GM19468 (cell line): Measurements from ENCODE around the gene TAF13.

Source experiments
- ATAC-seq: cut with Tn5 transposase; IDR thresholded peaks from one replicate; pipeline ENCODE4 v1.9.1; 2021; ENCODE audit warnings: mild to moderate bottlenecking, moderate library complexity, moderate number of reproducible peaks; ENCODE audit not compliant: unreplicated experiment; ENCODE audit errors: extremely low read depth

Gene TAF13

GRCh38 chr1:109075531-109076490, at the start of gene TAF13:
TSS of gene TAF13 (minus strand) at chr1:109076003. CDS start at chr1:109075947, 56 bp downstream.
- peak; percentile 93 for ATAC-seq

DNA sequence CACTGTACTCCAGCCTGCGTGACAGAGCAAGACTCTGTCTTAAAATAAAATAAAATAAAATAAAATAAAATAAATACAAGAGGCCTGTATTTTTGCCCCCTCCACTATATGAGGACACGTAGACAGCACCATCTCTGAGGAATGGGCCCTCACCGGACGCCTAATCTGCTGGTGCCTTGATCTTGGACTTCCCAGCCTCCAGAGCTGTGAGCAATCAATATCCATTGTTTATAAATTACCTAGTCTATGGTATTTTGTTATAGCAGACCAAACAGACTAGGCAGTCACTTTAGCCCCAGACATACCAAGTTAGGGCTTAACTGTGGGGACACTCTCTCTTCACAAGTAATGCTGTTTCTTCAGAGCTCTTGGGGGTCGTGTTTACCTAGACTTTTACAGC, 44.6 kb upstream of the TAF13 start:
- no peak for ATAC-seq

- no peak for ATAC-seq
Observed at GRCh38 chr1:109118089-109118488, 42.3 kb upstream of the TAF13 start.

DNA sequence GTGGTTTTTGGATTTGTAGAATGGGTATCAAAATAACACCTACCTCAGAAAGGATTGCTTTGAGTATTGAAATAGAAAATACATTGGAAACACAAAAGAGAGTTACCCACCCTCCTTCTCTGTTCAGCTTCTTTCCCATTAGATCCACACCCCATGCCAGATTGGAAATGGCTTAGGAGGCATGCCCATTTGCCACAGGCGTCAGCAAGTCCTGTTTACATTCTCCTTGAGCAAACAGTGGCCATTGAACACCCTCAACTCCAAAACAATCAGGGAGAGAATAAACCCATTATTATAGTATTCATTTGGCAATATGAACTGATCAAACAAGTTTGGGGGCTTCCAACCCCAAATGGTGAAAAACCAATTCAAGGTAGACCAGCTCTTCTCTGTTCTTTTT, 40.5 kb upstream of the TAF13 start:
- ATAC-seq, result no peak

GRCh38 chr1:109115685-109116084, 39.9 kb upstream of the TAF13 start:
- ATAC-seq, result no peak

GRCh38 chr1:109114342-109114674, 38.5 kb upstream of the TAF13 start:
- ATAC-seq, result no peak

DNA sequence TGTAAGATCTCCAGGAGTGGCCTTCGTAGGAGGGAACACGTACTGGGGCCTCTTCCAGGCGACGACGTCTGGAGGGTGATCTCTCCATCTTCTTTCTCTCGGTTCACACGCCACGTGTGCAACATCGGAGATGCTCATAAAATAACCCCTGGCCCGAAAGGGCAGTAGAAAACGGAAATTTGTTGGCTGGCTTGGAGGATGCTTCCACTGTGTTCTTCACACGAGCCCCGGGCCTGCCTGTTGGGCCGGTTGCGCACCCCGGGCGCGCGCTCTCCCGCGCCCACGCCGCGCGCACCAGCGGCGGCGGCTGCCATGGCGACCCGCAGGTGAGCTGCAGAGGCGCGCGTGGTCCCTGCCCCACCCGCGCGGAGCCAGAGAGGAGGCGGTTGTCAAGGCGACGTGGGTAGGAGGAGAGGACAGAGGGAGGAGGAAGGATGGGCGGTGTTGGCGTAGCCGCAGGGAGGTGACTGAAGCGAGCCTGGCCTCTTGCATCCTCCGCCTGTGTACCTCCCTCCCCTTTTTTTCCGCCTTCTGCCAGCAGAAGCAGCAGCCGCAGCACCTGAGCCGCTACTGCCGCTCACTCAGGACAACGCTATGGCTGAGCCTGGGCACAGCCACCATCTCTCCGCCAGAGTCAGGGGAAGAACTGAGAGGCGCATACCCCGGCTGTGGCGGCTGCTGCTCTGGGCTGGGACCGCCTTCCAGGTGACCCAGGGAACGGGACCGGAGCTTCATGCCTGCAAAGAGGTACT, 38.0 kb upstream of the TAF13 start, which contains the start of gene ELAPOR1:
ELAPOR1 (plus strand) TSS at position 526 of the 752 bp plus-strand sequence; CDS start at position 595, 69 bp downstream.
- ATAC-seq, result no peak

DNA sequence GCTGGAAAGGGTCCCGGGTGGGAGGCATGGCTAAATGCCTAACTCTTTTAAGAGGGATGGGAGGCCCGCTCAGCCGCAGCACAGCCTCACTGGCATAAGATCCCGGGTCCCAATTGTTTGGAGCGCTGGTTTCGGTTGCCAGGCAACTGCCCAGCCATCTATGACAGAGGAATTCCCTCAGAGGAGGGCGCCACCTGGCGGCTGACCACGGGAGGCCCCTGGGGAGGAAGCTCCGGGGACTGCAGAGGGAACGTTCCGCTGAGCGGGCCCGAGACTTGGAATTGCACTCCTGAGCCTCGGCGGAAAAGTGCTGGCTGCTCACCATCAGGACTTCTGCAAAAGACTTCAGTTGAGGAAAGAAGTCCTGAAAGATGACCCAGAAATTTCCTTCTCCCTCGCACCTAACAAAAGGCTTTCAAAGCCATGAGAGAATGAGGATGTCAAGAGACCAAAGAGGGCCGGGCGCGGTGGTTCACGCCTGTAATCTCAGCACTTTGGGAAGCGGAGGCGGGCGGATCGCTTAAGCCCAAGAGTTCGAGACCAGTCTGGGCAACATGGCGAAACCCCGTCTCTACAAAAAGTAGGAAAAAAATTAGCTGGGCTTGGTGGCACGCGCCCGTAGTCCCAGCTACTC, 37.0 kb upstream of the TAF13 start:
- peak; percentile 27 for ATAC-seq

DNA sequence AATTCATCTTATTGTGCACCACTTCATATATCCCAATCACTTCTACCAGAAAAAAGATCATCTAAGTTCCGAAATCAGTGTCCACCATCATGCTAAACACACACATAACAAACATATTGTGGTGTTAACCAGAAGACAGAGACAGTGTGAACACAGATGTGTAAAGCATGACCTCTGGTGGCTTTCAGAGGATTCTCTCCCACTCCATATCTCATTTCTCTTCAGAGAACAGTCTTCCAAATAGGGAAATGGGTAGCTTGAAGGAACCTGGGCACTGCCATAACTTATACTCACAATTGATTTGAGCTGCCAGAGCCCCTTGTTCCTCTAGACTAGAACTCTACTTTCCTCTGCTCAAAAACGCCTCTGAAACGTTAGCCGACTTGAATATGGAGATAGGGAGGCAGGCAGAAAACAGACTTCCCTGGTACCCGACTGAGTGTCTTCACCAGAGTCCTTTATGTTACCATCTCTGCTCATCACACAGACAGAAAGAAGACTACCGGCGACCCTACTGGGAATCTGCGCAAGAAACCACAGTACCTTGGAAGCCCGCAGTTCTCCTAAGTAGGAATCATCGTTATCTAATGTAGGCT, 36.4 kb upstream of the TAF13 start:
- ATAC-seq, result no peak

DNA sequence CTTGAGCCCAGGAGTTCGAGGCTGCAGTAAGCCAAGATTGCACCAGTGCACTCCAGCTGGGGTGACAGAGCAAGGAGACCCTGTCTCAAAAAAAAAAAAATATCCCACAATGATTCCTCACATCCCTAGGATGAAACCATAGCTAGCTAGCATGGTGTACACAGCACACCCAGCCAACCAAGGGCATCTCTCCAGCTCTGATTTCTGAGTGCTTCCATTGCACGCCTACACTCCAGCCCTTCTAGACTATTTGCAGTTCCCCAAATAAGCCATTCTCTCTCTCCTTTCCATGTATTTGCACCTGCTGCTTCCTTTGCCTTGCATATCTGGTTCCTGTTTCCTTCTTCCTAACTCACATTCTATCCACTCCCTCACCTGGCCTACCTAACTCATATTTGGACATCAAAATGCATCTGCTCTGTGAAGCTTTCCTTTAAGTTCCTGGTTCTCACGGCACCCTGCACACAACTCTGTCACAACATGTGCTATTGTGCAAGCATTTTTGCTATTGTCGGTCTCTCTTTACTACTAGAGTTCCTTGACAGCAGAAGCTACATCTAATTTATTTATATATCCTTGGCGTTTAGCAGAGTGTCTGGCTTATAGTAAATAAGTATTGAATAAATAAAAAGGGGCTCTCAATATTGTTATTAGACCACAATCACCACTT, 35.7 kb upstream of the TAF13 start:
- no peak for ATAC-seq

GRCh38 chr1:109109906-109110305, 34.1 kb upstream of the TAF13 start:
- no peak for ATAC-seq

DNA sequence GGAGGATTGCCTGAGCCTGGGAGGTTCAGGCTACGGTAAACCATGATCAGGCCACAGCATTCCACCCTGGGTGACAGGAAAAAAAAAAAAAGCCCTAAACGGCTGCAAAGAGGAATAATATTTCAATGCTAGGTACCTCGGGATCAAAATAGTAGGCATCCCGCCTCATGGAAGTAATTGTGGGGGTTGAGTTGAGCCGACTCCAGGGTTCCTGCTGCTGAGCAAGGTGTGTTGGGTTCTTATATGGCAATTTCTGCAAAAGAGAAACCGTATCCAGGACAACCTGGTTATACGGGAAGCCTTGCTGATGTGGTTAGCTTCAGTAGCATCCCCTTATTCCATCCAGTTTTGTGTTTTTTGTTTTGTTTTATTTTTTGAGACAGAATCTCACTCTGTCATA, 32.0 kb upstream of the TAF13 start:
- ATAC-seq, result no peak

DNA sequence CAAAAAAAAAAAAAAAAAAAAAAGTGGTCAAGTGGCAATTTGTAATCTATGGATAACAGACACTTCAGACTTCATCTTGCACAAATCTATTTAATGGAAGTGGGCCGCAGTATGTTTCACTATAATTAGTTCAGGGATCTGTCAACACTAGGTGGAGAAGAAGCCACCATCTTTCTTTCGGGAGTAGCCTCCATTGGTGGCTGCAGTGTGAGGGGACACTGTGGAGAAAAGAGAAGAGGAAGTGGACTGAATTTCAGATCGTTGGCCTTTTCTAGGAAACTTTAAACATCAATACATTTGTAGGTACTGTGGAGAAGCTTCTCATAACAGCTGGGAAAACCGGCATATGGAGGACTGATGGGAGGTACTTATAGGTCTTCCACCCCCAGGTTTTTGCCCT, 30.1 kb upstream of the TAF13 start:
- no peak for ATAC-seq

GRCh38 chr1:109104364-109105151, 28.8 kb upstream of the TAF13 start:
- no peak for ATAC-seq

DNA sequence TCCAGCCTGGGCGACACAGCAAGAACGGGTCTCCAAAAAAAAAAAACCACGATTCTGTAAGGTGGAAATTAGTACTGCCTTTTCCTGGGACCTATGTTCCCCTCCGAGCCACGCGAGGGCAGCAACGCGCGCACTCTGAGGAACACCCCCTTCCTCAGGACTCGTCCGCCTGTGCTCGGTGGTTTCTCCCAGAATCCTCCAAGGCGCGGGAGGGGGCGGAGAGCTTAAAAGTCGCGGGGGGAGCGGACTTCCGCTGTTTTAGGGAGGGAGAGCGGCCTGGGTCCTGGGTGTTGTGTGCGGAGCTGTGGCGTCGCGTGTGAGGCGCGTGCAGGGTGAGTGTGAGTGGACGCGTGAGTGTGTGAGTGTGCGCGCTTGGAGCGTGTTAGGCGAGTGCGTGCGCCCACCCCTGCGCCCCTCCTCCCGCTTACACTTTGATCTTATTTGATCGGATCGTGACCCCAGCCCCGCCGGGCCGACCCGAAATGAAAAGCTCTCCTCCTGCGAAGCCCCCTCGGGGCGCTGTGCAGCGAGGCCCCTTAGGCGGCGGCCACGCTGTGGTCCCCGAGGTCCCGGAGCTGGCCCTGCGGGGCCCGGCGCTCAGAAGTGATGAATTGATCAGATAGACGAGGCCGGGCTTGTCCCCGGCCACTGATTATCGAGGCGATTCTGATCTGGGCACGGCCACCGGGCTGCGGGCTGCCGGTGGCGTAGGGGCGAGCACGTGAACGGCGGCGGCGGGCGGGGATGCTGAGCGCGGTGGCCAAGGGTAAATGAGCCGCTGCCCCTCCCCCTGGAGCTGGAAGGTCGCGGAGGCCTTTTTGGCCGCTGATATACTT, 24.4 kb upstream of the TAF13 start:
- peak; percentile 84 for ATAC-seq

DNA sequence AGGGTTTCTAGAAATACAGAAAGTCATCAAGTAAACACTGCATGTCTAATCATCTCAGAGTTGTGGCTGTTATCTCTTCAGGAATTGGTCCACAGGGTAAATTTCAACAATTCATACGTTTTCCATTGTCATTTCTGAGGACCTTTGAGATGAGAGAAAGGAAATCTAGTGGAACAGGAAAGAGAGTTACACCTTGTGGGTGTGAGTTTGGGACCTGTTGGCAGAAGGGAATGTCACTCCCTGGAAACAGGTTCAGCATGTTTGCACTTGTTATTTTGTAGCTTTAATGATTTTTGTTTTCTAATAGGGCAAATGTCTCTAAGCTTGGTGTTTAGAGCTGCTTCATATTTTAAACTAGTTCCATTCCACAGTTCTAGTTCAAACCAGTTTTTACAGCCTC, 20.3 kb upstream of the TAF13 start:
- no peak for ATAC-seq

- no peak for ATAC-seq
Observed at GRCh38 chr1:109095631-109096030, 19.8 kb upstream of the TAF13 start.

DNA sequence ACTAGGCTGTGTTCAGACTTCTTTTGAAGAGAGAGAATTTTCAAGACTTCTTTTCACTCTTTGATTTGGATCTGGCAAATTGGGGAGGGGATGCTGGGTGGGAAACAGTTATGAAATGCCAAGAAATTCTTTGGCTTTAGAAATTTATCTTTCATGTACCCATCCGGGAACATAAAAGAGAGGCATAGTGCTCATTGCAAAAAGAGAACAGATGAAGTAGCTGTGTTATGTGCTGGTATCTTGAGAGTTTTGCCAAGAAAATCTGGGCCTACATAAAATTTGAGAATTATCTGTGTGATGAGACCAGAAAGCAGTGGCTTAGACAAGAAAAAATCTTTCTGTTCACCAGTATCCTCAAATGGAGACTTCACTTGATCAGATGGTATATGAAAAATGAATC, 19.1 kb upstream of the TAF13 start:
- ATAC-seq, result no peak
